Fibroblast of the aortic adventitia (primary cell): ENCODE results near the gene CSGALNACT2. TPM values are rescaled to one million over a fixed set of nuclear protein-coding genes. Genes with fewer than 3 reads are reported as not detected.

Experiments
- DNase-seq: peaks from one replicate; pipeline ENCODE4 v3.0.0-alpha.2; 2010; ENCODE audit warnings: low read depth
- H3K4me3 ChIP-seq: 2 replicates; pipeline ENCODE4 v1.5.1; 2011; ENCODE audit warnings: low read depth, mild to moderate bottlenecking, control low read depth, low read length, moderate library complexity
- total RNA-seq: library from RNA; depleted of rRNA; stranded (reverse); fragments of >200 nt; gene quantifications from 2 replicates; pipeline ENCODE4 v1.2.3, GENCODE V29; 2012; ENCODE audit warnings: low replicate concordance
- TF ChIP-seq, protein P1 (sequence below): IDR thresholded peaks from 2 replicates; pipeline ENCODE4 v1.5.1; 2011; ENCODE audit warnings: mild to moderate bottlenecking, low read length, control low read depth, inconsistent platforms; ENCODE audit not compliant: insufficient read depth

Gene CSGALNACT2
- total RNA-seq, 1 donor: 35.7 TPM

DNA sequence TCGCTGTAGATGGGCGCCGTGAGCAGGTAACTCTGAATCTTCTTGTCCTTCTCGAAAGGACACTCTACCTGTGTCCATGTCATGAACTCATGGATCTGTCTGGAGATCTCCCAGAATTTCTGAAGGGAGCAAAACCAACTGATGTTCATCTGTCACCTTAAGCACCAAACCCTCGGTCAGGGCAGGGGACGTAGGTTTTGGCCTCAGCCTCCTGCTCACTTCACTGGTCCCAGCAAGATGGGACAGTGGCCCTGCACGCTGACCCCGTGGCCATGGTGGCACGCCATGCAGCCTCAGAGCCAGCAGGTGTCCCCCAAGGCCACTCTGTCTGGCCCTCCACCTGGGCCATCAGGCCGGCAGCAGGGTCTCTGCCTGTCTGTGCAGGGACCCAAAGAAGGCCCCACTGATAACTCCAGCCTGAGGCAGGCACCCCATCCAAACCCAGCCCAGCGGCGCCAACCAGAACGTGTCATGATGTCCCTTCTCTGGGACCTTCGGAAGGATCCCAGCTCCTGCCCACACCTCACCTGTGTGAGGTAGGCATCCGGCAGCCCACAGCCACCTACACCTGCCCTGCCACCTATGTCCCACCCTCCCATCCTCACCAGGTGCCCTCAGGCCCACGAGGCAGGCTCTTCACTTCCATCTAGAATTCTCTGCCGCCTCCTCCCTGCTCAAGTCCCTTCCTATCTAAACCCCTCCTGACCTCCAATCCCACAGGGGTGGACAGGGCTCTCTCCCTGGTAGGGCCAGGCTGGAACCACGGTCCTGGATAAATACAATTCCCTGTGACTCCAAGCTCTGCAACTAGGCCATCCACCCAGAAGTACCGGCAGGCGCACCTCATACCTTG, 59.0 kb downstream of the CSGALNACT2 start:
- DNase-seq: no peak
- H3K4me3 ChIP-seq: no peak overlapping the region
- TF ChIP-seq, protein P1, sequence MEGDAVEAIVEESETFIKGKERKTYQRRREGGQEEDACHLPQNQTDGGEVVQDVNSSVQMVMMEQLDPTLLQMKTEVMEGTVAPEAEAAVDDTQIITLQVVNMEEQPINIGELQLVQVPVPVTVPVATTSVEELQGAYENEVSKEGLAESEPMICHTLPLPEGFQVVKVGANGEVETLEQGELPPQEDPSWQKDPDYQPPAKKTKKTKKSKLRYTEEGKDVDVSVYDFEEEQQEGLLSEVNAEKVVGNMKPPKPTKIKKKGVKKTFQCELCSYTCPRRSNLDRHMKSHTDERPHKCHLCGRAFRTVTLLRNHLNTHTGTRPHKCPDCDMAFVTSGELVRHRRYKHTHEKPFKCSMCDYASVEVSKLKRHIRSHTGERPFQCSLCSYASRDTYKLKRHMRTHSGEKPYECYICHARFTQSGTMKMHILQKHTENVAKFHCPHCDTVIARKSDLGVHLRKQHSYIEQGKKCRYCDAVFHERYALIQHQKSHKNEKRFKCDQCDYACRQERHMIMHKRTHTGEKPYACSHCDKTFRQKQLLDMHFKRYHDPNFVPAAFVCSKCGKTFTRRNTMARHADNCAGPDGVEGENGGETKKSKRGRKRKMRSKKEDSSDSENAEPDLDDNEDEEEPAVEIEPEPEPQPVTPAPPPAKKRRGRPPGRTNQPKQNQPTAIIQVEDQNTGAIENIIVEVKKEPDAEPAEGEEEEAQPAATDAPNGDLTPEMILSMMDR: no peak

DNA sequence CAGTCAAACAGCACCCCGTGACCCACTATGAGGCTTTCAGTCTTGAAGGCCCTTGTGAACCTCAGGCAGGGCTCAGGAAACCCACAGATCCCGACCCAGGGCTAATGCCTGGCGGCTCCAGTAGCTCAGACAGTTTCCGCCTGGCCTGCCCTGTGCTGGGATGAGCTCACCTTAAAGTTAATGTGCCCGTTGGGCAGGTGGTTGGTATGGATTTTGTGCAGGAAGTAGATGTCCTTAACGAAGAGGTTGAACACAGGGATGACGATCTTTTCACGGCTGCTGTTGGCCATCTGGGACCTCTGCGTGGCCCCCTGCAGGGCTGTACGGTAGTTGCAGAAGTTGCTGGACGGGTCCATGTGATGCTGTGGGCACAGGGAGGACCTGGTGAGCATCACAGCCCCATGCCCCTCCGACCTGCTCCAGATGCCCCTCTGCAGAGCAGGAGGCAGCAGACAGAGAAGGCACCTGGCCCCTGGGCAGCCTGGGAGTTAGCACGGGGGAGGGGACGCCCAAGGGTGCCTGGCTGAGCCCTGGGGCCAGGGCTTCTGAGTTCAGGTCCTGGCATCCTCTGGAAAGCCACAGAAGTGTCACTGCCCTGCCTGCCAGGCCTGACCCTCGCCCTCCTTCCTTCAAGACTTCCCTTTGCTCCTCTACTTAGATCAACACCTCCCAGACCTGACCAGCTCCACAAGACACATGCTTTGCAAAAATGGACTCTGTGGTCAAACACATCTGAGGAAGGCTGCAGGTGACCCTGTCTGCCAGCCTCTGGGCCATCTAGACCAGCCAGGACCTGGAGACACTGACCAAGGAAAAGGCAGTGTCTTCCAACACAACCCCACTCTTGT, 59.8 kb downstream of the CSGALNACT2 start:
- DNase-seq: no peak
- TF ChIP-seq, protein P1: peak; percentile 34
- no peak overlapping the region for H3K4me3 ChIP-seq

DNA sequence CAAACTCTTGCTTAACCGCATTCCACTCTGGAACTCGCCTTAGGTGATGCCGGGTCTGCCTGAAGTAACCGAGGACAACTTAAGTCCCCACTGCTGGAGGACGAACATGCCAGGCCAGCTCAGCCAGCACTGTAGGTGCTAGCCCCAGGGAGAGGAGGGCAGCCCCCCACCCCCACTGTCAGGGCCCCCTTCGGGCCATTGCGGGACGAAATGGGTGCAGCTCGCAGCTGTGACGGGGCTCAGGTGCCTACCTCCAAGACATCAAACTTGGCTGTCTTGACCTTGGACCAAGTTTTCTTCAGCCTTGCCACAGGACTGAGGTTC, 60.4 kb downstream of the CSGALNACT2 start:
- TF ChIP-seq, protein P1: no peak
- no peak overlapping the region for H3K4me3 ChIP-seq
- DNase-seq: no peak

DNA sequence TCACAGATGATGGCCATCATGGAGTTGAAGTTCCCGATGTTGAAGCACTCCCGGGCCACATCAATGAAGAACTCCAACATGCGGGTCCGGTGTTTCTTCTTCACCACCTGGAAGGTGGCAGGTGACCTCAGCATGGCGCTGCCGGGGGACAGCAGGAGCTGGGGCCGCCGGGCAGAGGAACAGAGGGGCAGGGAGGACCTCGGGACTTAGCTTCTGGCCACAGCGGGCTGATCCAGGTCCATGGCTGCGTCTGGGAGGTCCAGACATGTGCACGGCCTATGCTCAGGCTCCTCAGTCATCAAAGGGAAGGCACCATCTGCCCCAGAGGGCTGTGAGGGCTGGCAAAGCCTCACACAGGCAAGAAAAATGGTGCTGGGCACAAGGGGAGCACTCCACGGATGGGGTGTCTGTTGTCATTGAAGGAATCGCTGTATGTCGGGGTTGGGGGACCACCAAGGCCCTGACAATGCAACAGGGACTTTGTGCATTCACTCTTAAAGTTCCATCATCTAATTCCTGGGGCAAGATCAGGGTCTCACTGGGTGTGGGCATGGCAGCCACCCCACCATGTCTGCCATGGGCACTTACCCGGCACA, 60.9 kb downstream of the CSGALNACT2 start:
- TF ChIP-seq, protein P1: no peak
- no peak for DNase-seq
- no peak overlapping the region for H3K4me3 ChIP-seq

DNA sequence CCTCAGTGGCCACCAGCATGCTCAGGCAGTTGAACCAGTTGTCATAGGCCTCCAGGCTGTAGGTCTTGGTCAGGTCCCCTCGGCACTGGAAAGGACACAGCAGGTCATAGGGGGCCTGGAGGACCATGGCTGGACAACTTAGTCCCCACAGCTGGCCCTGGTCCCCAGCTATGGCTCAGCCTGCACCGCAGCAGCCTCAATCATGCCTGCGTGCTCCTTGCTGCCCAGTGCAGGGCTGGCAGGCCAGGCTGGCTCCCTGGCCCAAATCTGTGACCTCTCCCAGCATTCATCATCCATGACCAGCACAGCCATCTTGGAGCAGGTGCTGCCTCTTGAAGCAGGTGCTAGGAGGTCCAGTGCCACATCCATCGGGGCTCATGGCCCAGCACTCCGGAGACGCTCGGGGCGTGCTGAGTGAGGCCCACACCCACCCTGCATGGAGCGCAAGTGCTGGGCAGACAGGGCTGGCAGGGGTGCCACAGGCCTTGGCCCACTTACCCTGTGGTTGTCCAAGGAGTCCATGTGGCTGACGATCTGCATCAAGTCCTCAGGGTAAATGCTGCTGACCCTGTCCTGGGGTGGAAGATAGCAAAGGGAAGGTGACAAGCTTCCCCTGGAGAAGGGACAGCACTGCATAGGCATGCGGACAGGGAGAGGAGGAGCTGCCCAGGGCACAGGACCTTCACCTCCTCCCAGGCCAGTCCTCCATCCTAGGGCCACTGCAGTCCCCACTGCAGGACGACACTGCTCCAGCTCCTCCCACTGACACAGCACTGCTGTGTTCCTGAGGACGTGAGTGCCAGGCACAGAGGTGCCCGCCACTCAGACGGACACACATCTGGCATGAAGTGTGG, 61.7 kb downstream of the CSGALNACT2 start:
- DNase-seq: no peak
- TF ChIP-seq, protein P1: no peak

DNA sequence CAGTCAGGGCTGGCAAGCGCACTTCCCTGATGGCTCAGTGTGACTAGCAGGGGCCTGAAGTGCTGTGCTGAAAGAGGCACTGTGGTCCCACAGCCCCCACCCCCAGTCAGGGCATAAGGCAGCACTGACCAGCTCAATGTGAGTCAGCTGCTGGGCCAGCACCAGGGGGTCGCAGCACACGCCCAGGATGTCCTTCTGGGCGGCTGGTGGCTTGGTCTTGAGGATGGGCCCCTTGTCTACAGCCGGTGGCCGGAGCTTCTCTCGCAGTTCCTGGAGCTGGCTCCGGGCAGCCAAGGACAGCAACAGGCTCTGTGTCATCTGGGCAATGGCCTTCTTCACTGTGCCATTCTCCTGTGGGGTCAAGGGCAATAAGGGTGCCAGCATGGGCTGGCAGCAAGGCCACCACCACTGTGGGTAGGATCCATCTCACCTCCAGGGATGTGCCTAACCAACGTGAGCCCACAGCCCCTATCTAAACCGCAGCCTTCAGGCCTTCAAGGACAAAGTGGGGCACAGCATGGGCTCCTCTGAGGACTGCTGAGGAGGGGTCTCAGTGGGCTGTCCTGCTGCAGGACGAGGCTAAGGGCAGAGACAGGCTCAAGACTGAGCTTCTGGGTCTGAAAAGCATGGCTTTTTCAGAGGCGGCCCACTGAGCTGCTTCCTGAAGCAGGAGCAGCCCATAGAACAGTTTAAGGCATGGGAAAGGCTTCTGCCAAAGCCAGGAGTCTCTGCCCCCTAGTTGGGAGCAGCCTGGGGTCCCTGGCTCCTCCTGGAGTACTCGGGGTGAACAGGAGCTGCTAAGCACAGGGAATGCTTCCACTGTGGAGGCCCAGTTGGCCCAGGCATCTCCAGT, 62.5 kb downstream of the CSGALNACT2 start:
- H3K4me3 ChIP-seq: no peak overlapping the region
- DNase-seq: no peak
- TF ChIP-seq, protein P1: no peak

More for the DNA sequence above, 61.7 kb downstream of the CSGALNACT2 start:
- no peak overlapping the region for H3K4me3 ChIP-seq
